GM19239 (cell line): ENCODE data around the gene JHY.

Experiments used
- DNase-seq: peaks from one replicate; pipeline ENCODE4 v3.0.0; 2011; ENCODE audit warnings: low spot score; ENCODE audit not compliant: insufficient read length
- FAIRE-seq: peaks from 2 replicates; lab custom pipeline; 2011; peaks lifted over from hg19 to GRCh38; lab: Jason Lieb, UNC

JHY gene

GRCh38 chr11:122998727-122999366, 116.3 kb downstream of the JHY start:
- DNase-seq (no peak), FAIRE-seq (no peak)

GRCh38 chr11:123000721-123001120, 118.2 kb downstream of the JHY start:
- no peak for DNase-seq
- no peak for FAIRE-seq

DNA sequence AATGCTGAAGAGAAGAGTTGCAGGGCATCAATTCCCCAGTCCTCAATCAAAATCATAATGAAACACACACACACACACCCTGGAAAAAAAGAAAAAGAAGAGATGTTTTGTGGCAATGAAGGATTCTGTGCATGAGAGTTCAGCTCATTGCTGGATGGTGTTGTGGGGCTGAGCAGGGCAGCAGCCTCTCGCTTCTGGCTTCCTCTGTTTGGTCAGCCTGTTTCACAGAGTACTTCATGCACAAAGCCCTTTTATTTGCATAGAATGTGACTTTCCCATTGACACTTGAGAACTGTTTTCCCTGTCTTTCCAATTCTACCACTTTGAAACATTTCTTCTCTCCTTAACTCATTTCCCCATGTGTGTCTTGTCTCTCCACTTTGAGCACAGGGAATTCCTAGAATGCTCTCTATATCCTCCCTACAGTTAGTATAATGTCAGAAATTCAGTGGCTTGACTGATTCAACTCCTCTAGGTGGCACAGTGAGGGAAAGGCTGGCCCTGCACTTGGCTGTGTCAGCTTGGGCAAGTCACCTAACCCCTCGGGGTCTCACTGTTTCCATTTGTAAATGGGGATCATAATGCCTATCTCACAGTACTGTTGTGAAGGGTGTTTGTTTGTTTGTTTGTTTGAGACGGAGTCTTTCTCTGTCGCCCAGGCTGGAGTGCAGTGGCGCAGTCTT, 124.4 kb downstream of the JHY start:
- DNase-seq (no peak), FAIRE-seq (no peak)
